HEK293 (cell line): ENCODE results near the gene DYNC1I1.

Experiments used
- CTCF ChIA-PET: fragments of 350-600 bp; formaldehyde crosslinking; extraction: SDS; loops from one replicate; lab custom pipeline; 2021; ENCODE audit warnings: antibody characterized with exemption; lab: Yijun Ruan, JAX
- POLR2A ChIA-PET: fragments of 300-600 bp; formaldehyde crosslinking; extraction: SDS; loops from one replicate; lab custom pipeline; 2020; ENCODE audit warnings: antibody characterized with exemption, inconsistent platforms; lab: Yijun Ruan, JAX
- H3K27ac ChIP-seq: fragments of 200-500 bp; sonication (Bioruptor generic); 2 replicates; pipeline ENCODE4 v1.5.1; 2014; ENCODE audit warnings: low read depth, low read length, control low read depth, inconsistent platforms; ENCODE audit errors: extremely low read depth
- H3K36me3 ChIP-seq, 2 experiments: fragments of 200-500 bp in 1 of 2; sonication (Bioruptor generic) in 1 of 2; 1 replicate in 1 of 2; 2 replicates in 1 of 2; pipeline ENCODE4 v1.5.1; 2014 to 2017; ENCODE audit warnings: inconsistent platforms in 2 of 2, low read length in 2 of 2; ENCODE audit not compliant: control insufficient read depth in 2 of 2, insufficient read depth in 1 of 2
- H3K4me1 ChIP-seq: fragments of 200-500 bp; sonication (Bioruptor generic); 2 replicates; pipeline ENCODE4 v1.5.1; 2014; ENCODE audit warnings: mild to moderate bottlenecking, low read length, inconsistent platforms; ENCODE audit not compliant: control insufficient read depth, insufficient read depth
- H3K4me3 ChIP-seq: 2 replicates; pipeline ENCODE4 v1.5.1; 2011; ENCODE audit warnings: low read depth, mild to moderate bottlenecking, control low read depth, low read length, moderate library complexity
- H3K9me3 ChIP-seq: fragments of 200-500 bp; sonication (Bioruptor generic); 2 replicates; pipeline ENCODE4 v1.5.1; 2014; ENCODE audit warnings: low read depth, low read length, inconsistent platforms; ENCODE audit not compliant: control insufficient read depth, insufficient read depth
- SCRT2 ChIP-seq: fragments of 450-650 bp; formaldehyde crosslinking; IDR thresholded peaks from 2 replicates; pipeline ENCODE4 v1.5.1; 2016; ENCODE audit warnings: missing biosample characterization, missing genetic modification characterization
- ZBTB1 ChIP-seq: fragments of 450-650 bp; formaldehyde crosslinking; IDR thresholded peaks from 2 replicates; pipeline ENCODE4 v1.5.1; 2016; ENCODE audit warnings: missing biosample characterization, missing genetic modification characterization
- ZBTB20 ChIP-seq: fragments of 450-650 bp; formaldehyde crosslinking; IDR thresholded peaks from 2 replicates; pipeline ENCODE4 v1.5.1; 2016; ENCODE audit warnings: missing biosample characterization, missing genetic modification characterization
- ZNF132 ChIP-seq: fragments of 450-650 bp; formaldehyde crosslinking; IDR thresholded peaks from 2 replicates; pipeline ENCODE4 v1.5.1; 2017; ENCODE audit warnings: missing biosample characterization, missing genetic modification characterization, borderline replicate concordance
- ZNF16 ChIP-seq: fragments of 450-650 bp; formaldehyde crosslinking; IDR thresholded peaks from 2 replicates; pipeline ENCODE4 v1.5.1; 2016; ENCODE audit warnings: low read depth, missing biosample characterization, missing genetic modification characterization
- ZNF19 ChIP-seq: fragments of 450-650 bp; formaldehyde crosslinking; IDR thresholded peaks from 2 replicates; pipeline ENCODE4; 2016; ENCODE audit warnings: missing biosample characterization, missing genetic modification characterization, low read depth
- ZNF2 ChIP-seq: fragments of 450-650 bp; formaldehyde crosslinking; IDR thresholded peaks from 2 replicates; pipeline ENCODE4 v1.5.1; 2016; ENCODE audit warnings: missing biosample characterization, missing genetic modification characterization
- ZNF239 ChIP-seq: fragments of 450-650 bp; formaldehyde crosslinking; IDR thresholded peaks from 2 replicates; pipeline ENCODE4 v1.5.1; 2016; ENCODE audit warnings: missing biosample characterization, missing genetic modification characterization
- TF ChIP-seq, protein P1 (sequence below): fragments of 450-650 bp; formaldehyde crosslinking; IDR thresholded peaks from 2 replicates; pipeline ENCODE4 v1.5.1; 2016; ENCODE audit warnings: missing biosample characterization, missing genetic modification characterization
- TF ChIP-seq, protein P2 (sequence below): fragments of 450-650 bp; formaldehyde crosslinking; IDR thresholded peaks from 2 replicates; pipeline ENCODE4 v1.5.1; 2016; ENCODE audit warnings: missing biosample characterization, missing genetic modification characterization
- TF ChIP-seq, protein P3 (sequence below): fragments of 450-650 bp; formaldehyde crosslinking; IDR thresholded peaks from 2 replicates; pipeline ENCODE4 v1.5.1; 2016; ENCODE audit warnings: missing biosample characterization, missing genetic modification characterization
- TF ChIP-seq, protein P4 (sequence below): fragments of 450-650 bp; formaldehyde crosslinking; IDR thresholded peaks from 2 replicates; pipeline ENCODE4 v1.5.1; 2016; ENCODE audit warnings: missing biosample characterization, missing genetic modification characterization

The DYNC1I1 gene

DNA sequence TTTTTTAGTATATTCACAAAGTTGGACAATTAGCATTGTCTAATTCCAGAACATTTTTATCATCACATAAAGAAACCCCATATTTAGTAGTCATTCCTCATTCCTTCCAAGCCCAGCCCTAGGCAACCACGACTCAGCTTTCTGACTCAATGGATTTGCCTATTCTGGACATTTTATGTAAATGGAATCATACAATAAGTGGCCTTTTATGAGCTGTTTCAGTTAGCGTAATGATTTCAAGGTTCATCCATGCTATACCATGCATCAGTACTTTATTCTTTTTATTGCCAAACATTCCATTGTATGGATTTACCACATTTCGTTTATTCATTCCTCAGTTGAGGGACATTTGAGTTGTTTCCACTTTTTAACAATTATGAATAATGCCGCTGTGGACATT, 249.2 kb downstream of the DYNC1I1 start (continued):
- TF ChIP-seq, protein P1, sequence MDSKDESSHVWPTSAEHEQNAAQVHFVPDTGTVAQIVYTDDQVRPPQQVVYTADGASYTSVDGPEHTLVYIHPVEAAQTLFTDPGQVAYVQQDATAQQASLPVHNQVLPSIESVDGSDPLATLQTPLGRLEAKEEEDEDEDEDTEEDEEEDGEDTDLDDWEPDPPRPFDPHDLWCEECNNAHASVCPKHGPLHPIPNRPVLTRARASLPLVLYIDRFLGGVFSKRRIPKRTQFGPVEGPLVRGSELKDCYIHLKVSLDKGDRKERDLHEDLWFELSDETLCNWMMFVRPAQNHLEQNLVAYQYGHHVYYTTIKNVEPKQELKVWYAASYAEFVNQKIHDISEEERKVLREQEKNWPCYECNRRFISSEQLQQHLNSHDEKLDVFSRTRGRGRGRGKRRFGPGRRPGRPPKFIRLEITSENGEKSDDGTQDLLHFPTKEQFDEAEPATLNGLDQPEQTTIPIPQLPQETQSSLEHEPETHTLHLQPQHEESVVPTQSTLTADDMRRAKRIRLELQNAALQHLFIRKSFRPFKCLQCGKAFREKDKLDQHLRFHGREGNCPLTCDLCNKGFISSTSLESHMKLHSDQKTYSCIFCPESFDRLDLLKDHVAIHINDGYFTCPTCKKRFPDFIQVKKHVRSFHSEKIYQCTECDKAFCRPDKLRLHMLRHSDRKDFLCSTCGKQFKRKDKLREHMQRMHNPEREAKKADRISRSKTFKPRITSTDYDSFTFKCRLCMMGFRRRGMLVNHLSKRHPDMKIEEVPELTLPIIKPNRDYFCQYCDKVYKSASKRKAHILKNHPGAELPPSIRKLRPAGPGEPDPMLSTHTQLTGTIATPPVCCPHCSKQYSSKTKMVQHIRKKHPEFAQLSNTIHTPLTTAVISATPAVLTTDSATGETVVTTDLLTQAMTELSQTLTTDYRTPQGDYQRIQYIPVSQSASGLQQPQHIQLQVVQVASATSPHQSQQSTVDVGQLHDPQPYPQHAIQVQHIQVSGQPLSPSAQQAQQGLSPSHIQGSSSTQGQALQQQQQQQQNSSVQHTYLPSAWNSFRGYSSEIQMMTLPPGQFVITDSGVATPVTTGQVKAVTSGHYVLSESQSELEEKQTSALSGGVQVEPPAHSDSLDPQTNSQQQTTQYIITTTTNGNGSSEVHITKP (tag by site-specific recombination) = no peak
- TF ChIP-seq ZNF16 (tag by site-specific recombination) = no peak
- TF ChIP-seq, protein P2, sequence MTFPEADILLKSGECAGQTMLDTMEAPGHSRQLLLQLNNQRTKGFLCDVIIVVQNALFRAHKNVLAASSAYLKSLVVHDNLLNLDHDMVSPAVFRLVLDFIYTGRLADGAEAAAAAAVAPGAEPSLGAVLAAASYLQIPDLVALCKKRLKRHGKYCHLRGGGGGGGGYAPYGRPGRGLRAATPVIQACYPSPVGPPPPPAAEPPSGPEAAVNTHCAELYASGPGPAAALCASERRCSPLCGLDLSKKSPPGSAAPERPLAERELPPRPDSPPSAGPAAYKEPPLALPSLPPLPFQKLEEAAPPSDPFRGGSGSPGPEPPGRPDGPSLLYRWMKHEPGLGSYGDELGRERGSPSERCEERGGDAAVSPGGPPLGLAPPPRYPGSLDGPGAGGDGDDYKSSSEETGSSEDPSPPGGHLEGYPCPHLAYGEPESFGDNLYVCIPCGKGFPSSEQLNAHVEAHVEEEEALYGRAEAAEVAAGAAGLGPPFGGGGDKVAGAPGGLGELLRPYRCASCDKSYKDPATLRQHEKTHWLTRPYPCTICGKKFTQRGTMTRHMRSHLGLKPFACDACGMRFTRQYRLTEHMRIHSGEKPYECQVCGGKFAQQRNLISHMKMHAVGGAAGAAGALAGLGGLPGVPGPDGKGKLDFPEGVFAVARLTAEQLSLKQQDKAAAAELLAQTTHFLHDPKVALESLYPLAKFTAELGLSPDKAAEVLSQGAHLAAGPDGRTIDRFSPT (tag by site-specific recombination) = no peak
- TF ChIP-seq ZBTB20 (tag by site-specific recombination) = no peak
- TF ChIP-seq, all 188 proteins: peak for 0

DNA sequence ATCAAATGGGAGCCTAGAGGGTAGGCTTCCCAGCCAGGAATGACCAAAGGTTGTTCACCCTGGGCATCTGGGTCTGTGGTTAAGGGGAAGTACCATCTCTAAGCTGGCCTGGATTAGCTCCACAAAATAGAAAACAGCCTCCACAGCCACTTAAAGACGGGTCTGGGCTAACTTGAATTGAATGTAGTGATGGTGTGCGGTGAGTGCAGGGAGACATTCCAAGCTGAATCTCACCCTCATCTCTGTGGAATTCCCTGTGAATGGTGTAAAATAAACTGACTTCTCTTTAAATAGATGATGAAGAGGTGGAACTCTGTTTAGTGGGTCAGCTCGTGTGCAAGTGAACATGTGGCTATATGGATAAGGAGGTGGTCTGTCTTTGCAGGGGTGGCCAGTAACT, 251.0 kb downstream of the DYNC1I1 start:
- POLR2A ChIA-PET = no interaction called here

DNA sequence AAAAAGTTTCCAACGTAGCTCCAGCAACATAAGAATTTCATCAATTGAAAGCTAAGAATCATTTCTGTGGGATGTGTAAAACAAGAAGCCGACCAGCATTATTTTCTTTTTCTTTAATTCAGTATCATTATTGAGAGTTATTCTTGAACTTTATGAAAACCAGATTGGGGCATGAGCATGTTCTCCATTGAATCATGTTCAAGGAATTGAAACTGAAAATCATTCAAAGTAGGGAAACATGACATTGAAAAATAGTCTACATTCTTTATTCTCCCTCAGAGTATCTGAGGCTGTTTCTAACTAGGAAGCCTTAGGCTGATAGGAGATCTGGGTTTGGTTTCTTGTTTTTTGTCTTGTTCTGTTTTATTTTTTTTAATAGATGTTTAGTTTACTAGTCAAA, 253.7 kb downstream of the DYNC1I1 start:
- ChIA-PET POLR2A (no interaction called here), CTCF (no interaction called here)
- H3K27ac ChIP-seq = no peak overlapping the region
- TF ChIP-seq, protein P3, sequence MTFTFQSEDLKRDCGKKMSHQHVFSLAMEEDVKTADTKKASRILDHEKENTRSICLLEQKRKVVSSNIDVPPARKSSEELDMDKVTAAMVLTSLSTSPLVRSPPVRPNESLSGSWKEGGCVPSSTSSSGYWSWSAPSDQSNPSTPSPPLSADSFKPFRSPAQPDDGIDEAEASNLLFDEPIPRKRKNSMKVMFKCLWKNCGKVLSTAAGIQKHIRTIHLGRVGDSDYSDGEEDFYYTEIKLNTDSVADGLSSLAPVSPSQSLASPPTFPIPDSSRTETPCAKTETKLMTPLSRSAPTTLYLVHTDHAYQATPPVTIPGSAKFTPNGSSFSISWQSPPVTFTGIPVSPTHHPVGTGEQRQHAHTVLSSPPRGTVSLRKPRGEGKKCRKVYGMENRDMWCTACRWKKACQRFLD = no peak
- no peak for TF ChIP-seq ZBTB1
- no peak for TF ChIP-seq SCRT2
- no peak for TF ChIP-seq ZNF19 (tag by site-specific recombination)
- TF ChIP-seq ZNF2 = no peak
- no peak for TF ChIP-seq ZNF132
- no peak overlapping the region for H3K4me3 ChIP-seq
- no peaks in the 10 kb centered on the region for H3K36me3 ChIP-seq
- no peaks in the 10 kb centered on the region for H3K4me1 ChIP-seq
- no peaks in the 10 kb centered on the region for H3K9me3 ChIP-seq

More for the DNA sequence above, 251.0 kb downstream of the DYNC1I1 start:
- H3K36me3 ChIP-seq = no peaks in the 10 kb centered on the region
- TF ChIP-seq, protein P4, sequence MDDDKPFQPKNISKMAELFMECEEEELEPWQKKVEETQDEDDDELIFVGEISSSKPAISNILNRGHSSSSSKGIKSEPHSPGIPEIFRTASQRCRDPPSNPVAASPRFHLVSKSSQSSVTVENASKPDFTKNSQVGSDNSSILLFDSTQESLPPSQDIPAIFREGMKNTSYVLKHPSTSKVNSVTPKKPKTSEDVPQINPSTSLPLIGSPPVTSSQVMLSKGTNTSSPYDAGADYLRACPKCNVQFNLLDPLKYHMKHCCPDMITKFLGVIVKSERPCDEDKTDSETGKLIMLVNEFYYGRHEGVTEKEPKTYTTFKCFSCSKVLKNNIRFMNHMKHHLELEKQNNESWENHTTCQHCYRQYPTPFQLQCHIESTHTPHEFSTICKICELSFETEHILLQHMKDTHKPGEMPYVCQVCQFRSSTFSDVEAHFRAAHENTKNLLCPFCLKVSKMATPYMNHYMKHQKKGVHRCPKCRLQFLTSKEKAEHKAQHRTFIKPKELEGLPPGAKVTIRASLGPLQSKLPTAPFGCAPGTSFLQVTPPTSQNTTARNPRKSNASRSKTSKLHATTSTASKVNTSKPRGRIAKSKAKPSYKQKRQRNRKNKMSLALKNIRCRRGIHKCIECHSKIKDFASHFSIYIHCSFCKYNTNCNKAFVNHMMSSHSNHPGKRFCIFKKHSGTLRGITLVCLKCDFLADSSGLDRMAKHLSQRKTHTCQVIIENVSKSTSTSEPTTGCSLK (tag by site-specific recombination) = no peak
- TF ChIP-seq ZNF239 = no peak
- H3K4me3 ChIP-seq = no peak overlapping the region
- no peaks in the 10 kb centered on the region for H3K4me1 ChIP-seq
- H3K27ac ChIP-seq = no peak overlapping the region
- CTCF ChIA-PET = interaction anchor here (0.7 kb wide), 1 partner anchor 20 kb away, joined by 3 read pairs; no protein-coding TSS in a partner anchor
- H3K9me3 ChIP-seq = no peaks in the 10 kb centered on the region
